GM21619 (cell line): ENCODE data around the gene TYW1.
"Not testable (repeated sequence)": the region's sequence is repeated elsewhere in the genome, so short reads cannot be mapped to it uniquely, and the experiment has no call there.

Experiments
- ATAC-seq: cut with Tn5 transposase; IDR thresholded peaks from one replicate; pipeline ENCODE4 v1.9.1; 2021; ENCODE audit not compliant: unreplicated experiment

Gene TYW1

GRCh38 chr7:67120491-67120890 lies 123.9 kb downstream of the TYW1 start:
- not testable (repeated sequence) for ATAC-seq

GRCh38 chr7:67128257-67128656 lies 131.6 kb downstream of the TYW1 start:
- ATAC-seq = not testable (repeated sequence)

GRCh38 chr7:67130766-67131165 lies 134.1 kb downstream of the TYW1 start:
- ATAC-seq = not testable (repeated sequence)

- not testable (repeated sequence) for ATAC-seq
Observed at GRCh38 chr7:67134912-67135311, 138.3 kb downstream of the TYW1 start.

- ATAC-seq = not testable (repeated sequence)
Observed at GRCh38 chr7:67135617-67136486, 139.2 kb downstream of the TYW1 start.

GRCh38 chr7:67137489-67137888 lies 140.9 kb downstream of the TYW1 start:
- ATAC-seq = not testable (repeated sequence)

GRCh38 chr7:67139876-67140275 lies 143.2 kb downstream of the TYW1 start:
- ATAC-seq = not testable (repeated sequence)

GRCh38 chr7:67141001-67141400 lies 144.4 kb downstream of the TYW1 start:
- not testable (repeated sequence) for ATAC-seq

GRCh38 chr7:67143091-67143786 lies 146.6 kb downstream of the TYW1 start:
- ATAC-seq = not testable (repeated sequence)

GRCh38 chr7:67145581-67146193 lies 149.1 kb downstream of the TYW1 start:
- not testable (repeated sequence) for ATAC-seq

- not testable (repeated sequence) for ATAC-seq
Observed at GRCh38 chr7:67149131-67149530, 152.5 kb downstream of the TYW1 start.

- not testable (repeated sequence) for ATAC-seq
Observed at GRCh38 chr7:67154374-67154773, 157.7 kb downstream of the TYW1 start.

- ATAC-seq = not testable (repeated sequence)
Observed at GRCh38 chr7:67156064-67156463, 159.4 kb downstream of the TYW1 start.

GRCh38 chr7:67163285-67163684 lies 166.7 kb downstream of the TYW1 start:
- not testable (repeated sequence) for ATAC-seq

- peak; percentile 89 for ATAC-seq
Observed at GRCh38 chr7:67171151-67171550, 174.5 kb downstream of the TYW1 start.

GRCh38 chr7:67176730-67177129 lies 180.1 kb downstream of the TYW1 start:
- not testable (repeated sequence) for ATAC-seq

GRCh38 chr7:67178915-67179688 lies 182.5 kb downstream of the TYW1 start:
- not testable (repeated sequence) for ATAC-seq

GRCh38 chr7:67182956-67183750 lies 186.5 kb downstream of the TYW1 start:
- not testable (repeated sequence) for ATAC-seq

GRCh38 chr7:67184912-67185659 lies 188.5 kb downstream of the TYW1 start:
- peak; percentile 13 for ATAC-seq
